Ecto neural progenitor cell (in vitro differentiated cells): ENCODE data around the gene ITM2B.

Experiments
- DNase-seq: peaks from one replicate; pipeline ENCODE4 v3.0.0-alpha.2; 2018; ENCODE audit warnings: low spot score

The ITM2B gene

GRCh38 chr13:48260970-48261369 is 28.0 kb downstream of the ITM2B start:
- no peak for DNase-seq

- no peak for DNase-seq
Measured at GRCh38 chr13:48263196-48263595, 30.2 kb downstream of the ITM2B start.

DNA sequence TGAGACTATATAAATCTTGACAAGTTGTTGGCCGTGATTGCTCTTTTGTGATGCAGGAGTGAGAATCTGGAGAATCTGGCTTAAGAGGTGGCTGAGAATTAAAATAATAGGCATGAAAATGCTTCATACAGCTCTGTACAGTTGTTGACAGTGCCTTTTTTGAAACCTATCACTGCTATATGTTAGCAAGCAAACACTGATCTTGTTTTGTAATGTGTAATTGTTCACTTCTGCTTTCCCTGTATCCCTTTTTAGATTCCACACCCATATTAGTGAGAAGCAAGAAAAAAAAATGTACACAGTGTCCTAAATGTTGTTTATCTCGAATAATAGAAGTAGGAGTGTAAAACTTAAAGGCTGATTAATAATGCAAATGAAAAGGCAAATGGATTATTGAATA is 31.1 kb downstream of the ITM2B start:
- no peak for DNase-seq

GRCh38 chr13:48265217-48265815 is 32.3 kb downstream of the ITM2B start:
- DNase-seq, result no peak

- DNase-seq, result no peak
Measured at GRCh38 chr13:48266150-48266549, 33.1 kb downstream of the ITM2B start.

DNA sequence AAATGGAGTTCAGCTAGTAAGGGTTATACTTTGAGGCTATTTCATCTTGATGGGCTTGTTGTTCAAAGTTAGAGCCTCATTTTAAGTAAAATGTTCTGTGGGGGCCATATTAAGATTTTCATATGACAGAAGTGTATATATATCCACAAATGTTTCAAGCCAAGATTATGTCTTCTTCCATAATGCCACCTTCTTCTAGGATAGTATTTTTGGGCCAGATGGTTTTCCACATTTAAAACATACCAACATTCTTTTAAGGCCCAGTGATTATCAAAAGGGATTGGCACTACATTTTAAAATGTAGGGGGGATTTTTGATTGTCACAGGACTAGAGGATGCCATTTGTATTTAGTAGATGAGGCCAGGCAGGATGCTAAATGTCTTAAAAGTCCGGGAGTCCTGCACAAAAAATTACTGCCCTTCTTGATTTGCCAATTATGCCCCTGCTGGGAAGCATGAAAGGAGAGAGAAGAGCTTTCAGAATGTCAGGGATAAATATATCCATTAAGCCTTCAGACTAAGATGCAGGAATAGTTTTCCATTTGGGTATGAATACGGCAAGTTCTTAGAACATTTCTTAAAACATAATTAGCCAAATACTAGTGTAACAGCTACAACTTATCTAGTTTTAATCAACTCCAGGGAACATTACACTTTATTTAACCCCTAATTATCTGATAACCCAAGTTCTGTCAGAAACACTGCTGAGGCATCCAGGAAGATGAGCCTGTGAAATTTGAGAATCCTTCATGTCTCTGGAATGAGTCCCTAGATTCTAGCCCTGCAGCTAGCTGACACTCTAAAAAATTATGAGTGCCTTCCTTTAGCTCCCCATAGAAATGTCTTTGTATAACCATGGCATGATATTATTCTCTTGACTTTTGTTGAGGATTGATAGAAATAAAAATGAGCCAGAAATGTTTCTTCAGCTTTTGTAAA is 34.0 kb downstream of the ITM2B start:
- DNase-seq, result no peak

DNA sequence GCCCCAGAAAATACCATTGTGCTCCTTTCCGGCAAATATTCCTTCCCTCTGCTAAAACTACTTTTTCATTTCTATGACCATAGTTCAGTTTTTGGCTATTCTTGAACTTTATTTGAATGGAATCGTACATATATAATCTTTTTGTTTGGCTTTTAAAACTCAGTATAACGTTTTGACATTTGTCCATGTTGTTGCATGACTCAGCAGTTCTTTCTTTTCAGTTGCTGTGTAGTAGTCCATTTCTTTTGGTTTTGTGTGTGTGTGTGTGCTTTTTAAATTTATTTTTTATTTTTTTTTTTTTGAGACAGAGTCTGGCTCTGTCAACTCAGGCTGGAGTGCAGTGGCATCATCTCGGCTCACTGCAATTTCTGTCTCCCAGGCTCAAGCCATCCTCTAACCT is 35.0 kb downstream of the ITM2B start:
- no peak for DNase-seq

GRCh38 chr13:48273346-48273745 is 40.3 kb downstream of the ITM2B start:
- DNase-seq, result no peak

DNA sequence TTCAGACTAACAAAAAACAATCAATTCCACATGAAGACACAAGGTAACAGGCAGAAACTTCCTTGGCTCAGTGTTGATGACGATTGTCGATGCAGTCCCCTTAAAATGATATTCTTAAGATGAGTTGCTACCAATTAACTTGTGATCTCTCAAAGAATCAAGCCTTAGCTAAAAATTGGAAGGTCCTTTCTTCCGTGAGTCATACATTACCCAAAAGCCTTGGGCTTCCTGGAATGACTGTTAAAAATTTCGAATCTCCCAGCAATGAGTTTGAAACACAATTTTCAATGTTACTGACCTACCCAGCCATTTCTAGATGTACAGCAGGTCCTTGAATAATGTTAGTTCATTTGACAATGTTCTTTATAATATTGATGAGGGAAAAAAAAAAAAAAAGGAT is 42.5 kb downstream of the ITM2B start:
- no peak for DNase-seq

- DNase-seq, result no peak
Measured at GRCh38 chr13:48278806-48279205, 45.8 kb downstream of the ITM2B start.

DNA sequence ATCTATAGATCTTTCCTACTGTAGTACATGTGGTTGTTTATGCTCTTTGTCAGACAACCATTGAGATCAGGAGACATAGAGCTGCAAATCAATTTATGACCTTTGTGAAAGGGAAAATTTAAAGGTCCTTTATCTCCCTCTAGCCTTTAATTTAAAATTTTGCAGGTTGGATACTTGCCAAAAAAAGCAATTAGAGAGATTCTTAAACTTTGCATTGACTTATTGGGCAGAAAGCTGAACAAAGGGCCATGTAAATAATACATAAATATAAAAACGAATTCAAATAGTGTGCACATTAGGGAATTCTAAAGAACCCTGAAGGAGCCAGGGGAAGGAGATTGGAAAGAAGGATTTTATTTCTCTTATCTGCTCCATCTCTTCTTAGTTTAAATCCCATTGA is 48.5 kb downstream of the ITM2B start:
- no peak for DNase-seq

GRCh38 chr13:48291730-48292129 is 58.7 kb downstream of the ITM2B start:
- DNase-seq, result no peak

DNA sequence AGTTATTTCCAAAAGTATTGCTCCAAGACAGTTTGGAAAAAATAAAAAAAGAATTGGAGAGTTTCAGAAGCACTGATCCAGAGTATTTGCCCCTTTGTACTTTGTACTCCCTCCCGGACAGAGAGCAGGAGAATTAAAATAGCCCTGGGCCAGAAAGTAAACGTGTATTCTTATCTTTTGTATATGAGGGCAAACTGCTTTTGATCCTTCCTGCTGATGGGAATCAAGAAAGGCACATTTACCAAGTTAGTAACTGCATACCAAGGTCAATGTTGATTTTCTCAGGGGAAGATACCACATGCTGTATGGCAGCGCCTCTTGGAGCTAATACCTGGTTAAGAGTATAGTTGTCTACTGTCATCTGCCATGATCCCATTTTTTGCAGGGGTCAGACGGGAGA is 59.6 kb downstream of the ITM2B start:
- DNase-seq, result no peak

DNA sequence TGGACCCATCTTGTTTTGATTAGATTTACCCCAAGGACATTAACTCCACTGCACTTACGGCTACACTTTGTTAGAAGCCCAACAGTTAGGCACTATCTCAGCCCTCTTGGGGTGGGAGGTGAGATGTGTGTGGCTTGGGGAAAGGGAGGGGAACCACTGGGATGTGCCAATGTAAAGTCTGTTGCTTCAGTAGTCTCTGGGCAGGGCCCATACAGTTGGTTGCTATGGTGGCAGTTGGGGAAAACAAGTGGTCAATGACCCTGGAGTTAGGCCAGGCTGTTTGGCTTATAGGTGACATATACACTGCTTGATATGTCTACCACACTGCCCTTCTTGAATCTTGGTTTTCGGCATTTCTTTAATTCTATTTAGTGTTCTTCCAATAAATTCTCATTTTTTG is 61.6 kb downstream of the ITM2B start:
- DNase-seq, result no peak

- no peak for DNase-seq
Measured at GRCh38 chr13:48295271-48295670, 62.3 kb downstream of the ITM2B start.

- DNase-seq, result no peak
Measured at GRCh38 chr13:48296528-48296927, 63.5 kb downstream of the ITM2B start.

- no peak for DNase-seq
Measured at GRCh38 chr13:48297131-48297786, 64.3 kb downstream of the ITM2B start.

- no peak for DNase-seq
Measured at GRCh38 chr13:48299591-48299990, 66.6 kb downstream of the ITM2B start.

DNA sequence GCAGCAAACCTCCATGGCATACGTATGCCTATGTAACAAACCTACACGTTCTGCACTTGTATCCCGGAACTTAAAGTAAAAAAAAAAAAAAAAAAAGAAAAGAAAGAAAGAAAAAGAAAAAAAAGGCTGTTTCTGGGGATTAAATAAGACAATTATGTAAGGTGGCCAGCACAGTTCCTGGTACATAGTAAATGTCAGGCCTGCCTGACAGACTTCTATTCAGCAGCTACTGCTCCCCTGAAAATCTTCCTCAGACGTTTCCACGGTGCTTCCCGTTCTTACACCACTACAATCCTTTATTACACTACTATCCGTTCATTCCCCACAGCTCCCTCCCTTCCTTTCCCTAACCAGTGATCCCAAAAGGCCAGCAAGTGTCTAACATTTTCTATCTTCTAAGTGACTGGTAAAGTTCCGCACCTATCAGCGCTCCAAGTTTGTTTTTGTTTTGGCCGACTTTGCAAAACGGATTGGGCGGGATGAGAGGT is 69.9 kb downstream of the ITM2B start:
- DNase-seq, result no peak

GRCh38 chr13:48303359-48304142 is 70.5 kb downstream of the ITM2B start, which contains the start of gene RB1:
RB1 (plus strand) TSS chr13:48303751; CDS start chr13:48303913, 162 bp downstream.
- peak; percentile 89 for DNase-seq

GRCh38 chr13:48304143-48304876 is 71.3 kb downstream of the ITM2B start:
- no peak for DNase-seq
